ENCODE measurements around the gene CELF6. TPM values are rescaled to one million over a fixed set of nuclear protein-coding genes. Genes with fewer than 3 reads are reported as not detected.

CELF6 gene
- total and polyA plus RNA-seq, 2 donors (not counting 3 experiments of a cell fraction or from before 2014, with no cell fraction given), result 0.17 TPM; not detected in 1

DNA sequence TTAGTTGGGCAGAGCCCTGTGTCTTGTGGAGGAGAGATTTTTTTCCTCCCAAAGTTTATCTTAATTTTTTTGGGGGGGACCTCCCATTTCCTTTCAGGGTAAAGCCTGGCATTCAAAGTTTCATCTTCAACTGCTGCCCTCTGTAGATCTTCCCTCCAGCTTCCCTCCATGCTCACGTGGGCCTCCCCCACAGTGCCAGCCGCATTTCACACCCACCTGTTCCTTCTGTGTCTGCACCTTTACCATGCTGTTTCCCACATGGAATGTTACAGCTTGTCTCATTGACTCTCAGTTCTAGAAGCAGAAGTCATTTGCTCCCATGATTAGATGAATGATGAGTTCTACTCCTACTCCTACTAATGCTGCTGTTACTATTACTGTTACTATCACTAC is 6.5 kb downstream of the CELF6 start:
- H3K4me3 ChIP-seq (replicated peaks in 1 of 3; ENCODE audit: insufficient read depth in 1 of 3, low read depth in 1 of 3, low read length in 3 of 3), result no peak overlapping the region
- no peaks in the 10 kb centered on the region for H3K9me1 ChIP-seq (replicated peaks; ENCODE audit: control insufficient read depth, extremely low read depth, insufficient read depth, low read length)
- POLR2A ChIA-PET, result no interaction called here
- no peak overlapping the region for H2AFZ ChIP-seq (ENCODE audit: low read depth, low read length)
- BruUV-seq (replicated peaks), result no TSS peak
- H3K79me2 ChIP-seq (ENCODE audit: control insufficient read depth, insufficient read depth, low read length), result no peaks in the 10 kb centered on the region
- no peak overlapping the region for H3K9ac ChIP-seq (replicated peaks; ENCODE audit: extremely low read depth, insufficient read depth, low read length)
- no peaks in the 10 kb centered on the region for H3K36me3 ChIP-seq (ENCODE audit: control insufficient read depth in 2 of 2, extremely low read depth in 1 of 2, insufficient read depth in 2 of 2, low read length in 2 of 2)
- no peak overlapping the region for H3K4me2 ChIP-seq (ENCODE audit: insufficient read depth, low read length)
- DNase-seq (ENCODE audit: low read depth, low spot score) (no peak), FAIRE-seq (no peak)
- no peaks in the 10 kb centered on the region for H3K9me3 ChIP-seq (replicated peaks; ENCODE audit: control insufficient read depth, insufficient read depth, low read length)
- CTCF ChIA-PET, result interaction anchor here (0.7 to 3.6 kb wide), 30 partner anchors 9 to 931 kb away, joined by 3 to 33 read pairs (median 4); partner anchors contain the start of genes GRAMD2A and HEXA
- H3K4me1 ChIP-seq (ENCODE audit: control insufficient read depth, extremely low read depth, insufficient read depth, low read length), result no peaks in the 10 kb centered on the region
- peaks cover 2 to 3% of the 10 kb centered on the region in 2 experiments for H3K27me3 ChIP-seq (ENCODE audit: control insufficient read depth in 2 of 2, insufficient read depth in 2 of 2, low read length in 2 of 2)
- no peaks in the 10 kb centered on the region for H4K20me1 ChIP-seq (replicated peaks; ENCODE audit: control insufficient read depth, extremely low read depth, insufficient read depth, low read length)
- TF ChIP-seq MYC (IDR thresholded peaks at IDR 0.05; ENCODE audit: low read depth, low read length) (no peak), POLR2AphosphoS5 (IDR thresholded peaks at IDR 0.05; ENCODE audit: insufficient read depth, low read depth, low read length) (no peak), FOS (IDR thresholded peaks at IDR 0.05; ENCODE audit: borderline replicate concordance, insufficient read depth, low read length) (no peak), POLR2A (IDR thresholded peaks at IDR 0.05; ENCODE audit: low read depth, low read length) (no peak), JUN (IDR thresholded peaks at IDR 0.05; ENCODE audit: borderline replicate concordance, insufficient read depth, insufficient read length, low read depth) (no peak), EZH2 (IDR thresholded peaks at IDR 0.05; ENCODE audit: borderline replicate concordance, low read depth, low read length, severe bottlenecking) (no peak), GATA2 (IDR thresholded peaks at IDR 0.05; ENCODE audit: insufficient read depth, insufficient read length, low read depth, low read length) (no peak)
- TF ChIP-seq, protein P1, sequence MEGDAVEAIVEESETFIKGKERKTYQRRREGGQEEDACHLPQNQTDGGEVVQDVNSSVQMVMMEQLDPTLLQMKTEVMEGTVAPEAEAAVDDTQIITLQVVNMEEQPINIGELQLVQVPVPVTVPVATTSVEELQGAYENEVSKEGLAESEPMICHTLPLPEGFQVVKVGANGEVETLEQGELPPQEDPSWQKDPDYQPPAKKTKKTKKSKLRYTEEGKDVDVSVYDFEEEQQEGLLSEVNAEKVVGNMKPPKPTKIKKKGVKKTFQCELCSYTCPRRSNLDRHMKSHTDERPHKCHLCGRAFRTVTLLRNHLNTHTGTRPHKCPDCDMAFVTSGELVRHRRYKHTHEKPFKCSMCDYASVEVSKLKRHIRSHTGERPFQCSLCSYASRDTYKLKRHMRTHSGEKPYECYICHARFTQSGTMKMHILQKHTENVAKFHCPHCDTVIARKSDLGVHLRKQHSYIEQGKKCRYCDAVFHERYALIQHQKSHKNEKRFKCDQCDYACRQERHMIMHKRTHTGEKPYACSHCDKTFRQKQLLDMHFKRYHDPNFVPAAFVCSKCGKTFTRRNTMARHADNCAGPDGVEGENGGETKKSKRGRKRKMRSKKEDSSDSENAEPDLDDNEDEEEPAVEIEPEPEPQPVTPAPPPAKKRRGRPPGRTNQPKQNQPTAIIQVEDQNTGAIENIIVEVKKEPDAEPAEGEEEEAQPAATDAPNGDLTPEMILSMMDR (IDR thresholded peaks at IDR 0.05; ENCODE audit: extremely low read depth in 1 of 2, insufficient read depth in 1 of 2, low read depth in 1 of 2, low read length in 2 of 2), result no peak
- TF ChIP-seq, protein P2, sequence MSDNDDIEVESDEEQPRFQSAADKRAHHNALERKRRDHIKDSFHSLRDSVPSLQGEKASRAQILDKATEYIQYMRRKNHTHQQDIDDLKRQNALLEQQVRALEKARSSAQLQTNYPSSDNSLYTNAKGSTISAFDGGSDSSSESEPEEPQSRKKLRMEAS (IDR thresholded peaks at IDR 0.05; ENCODE audit: insufficient read depth, insufficient read length), result no peak
- intact Hi-C loops (cut with micrococcal nuclease) (loop anchor here (2.0 to 10.0 kb wide), 4 partner anchors 161 to 767 kb away; partner anchors contain the start of gene ARIH1), dilution Hi-C loops (cut with MboI; ENCODE audit: extremely low pct_ligation_motif_present, low sequenced_read_pairs) (no loop called here)
- no peak overlapping the region for H3K27ac ChIP-seq (ENCODE audit: insufficient read depth, low read depth, low read length)
